OCI-LY3 (cell line): ENCODE data around the gene COA8.

Source experiments
- EZH2phosphoT487 ChIP-seq: fragments of 200-600 bp; shearing (Covaris generic); IDR thresholded peaks from 2 replicates; pipeline ENCODE4 v1.6.1; 2018; ENCODE audit warnings: antibody characterized with exemption, mixed run types, low read depth
- TF ChIP-seq, protein P1 (sequence below): fragments of 200-600, 300-600 bp; sonication (generic); IDR thresholded peaks from 2 replicates; pipeline ENCODE4 v1.5.1; 2014; ENCODE audit warnings: antibody characterized with exemption, low read length, low read depth

DNA sequence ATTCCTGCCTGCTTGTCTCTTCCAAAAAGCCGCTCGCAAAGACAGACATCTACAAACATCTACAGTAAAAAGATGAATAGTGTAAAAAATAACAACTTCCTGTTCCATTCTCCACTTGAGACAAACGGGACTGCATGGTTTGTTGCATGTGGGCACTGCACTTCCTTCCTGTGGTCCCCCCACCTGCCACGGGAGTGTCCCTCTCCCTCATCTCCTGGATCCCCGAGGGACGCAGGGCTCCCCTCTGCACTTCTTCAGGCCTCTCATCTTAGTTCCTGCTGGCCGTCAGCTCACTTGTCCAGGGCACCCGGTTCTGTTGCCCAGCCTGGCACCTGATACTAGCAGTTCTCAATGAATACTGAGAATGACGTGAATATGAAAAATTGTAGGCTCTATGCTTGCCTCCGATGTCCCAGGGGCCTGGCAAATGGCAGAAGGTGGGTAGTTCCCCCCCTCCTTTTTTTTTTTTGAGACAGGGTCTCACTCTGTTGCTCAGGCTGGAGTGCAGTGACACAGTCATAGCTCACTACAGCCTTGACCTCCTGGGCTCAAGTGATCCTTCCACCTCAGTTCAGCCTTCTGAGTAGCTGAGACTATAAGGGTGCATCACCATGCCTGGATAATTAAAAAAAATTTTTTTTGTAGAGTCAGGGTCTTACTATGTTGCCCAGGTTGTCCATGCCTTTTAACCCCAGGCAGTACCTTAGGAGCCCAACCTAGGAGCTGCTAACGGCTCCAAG is 62.8 kb downstream of the COA8 start:
- TF ChIP-seq, protein P1, sequence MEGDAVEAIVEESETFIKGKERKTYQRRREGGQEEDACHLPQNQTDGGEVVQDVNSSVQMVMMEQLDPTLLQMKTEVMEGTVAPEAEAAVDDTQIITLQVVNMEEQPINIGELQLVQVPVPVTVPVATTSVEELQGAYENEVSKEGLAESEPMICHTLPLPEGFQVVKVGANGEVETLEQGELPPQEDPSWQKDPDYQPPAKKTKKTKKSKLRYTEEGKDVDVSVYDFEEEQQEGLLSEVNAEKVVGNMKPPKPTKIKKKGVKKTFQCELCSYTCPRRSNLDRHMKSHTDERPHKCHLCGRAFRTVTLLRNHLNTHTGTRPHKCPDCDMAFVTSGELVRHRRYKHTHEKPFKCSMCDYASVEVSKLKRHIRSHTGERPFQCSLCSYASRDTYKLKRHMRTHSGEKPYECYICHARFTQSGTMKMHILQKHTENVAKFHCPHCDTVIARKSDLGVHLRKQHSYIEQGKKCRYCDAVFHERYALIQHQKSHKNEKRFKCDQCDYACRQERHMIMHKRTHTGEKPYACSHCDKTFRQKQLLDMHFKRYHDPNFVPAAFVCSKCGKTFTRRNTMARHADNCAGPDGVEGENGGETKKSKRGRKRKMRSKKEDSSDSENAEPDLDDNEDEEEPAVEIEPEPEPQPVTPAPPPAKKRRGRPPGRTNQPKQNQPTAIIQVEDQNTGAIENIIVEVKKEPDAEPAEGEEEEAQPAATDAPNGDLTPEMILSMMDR: no peak
- no peak for TF ChIP-seq EZH2phosphoT487
